ENCODE data around the gene CITED4. TPM values are rescaled to one million over a fixed set of nuclear protein-coding genes. Genes with fewer than 3 reads are reported as not detected.

CITED4 gene
- total and polyA plus RNA-seq, 9 of the 15 experiments (the other 6 are each of a cell fraction or from before 2014, with no cell fraction given): 0.11 to 1.2 (median 0.17) TPM; not detected in 2

- no peak for TF ChIP-seq THRB (CRISPR knock-in tag; conservative IDR thresholded peaks at IDR 0.05)
- TF ChIP-seq PRPF4 (IDR thresholded peaks at IDR 0.05; ENCODE audit: insufficient read depth, low read depth, low read length, poor library complexity, severe bottlenecking): no peak
Observed at GRCh38 chr1:40840526-40841323, 21.4 kb downstream of the CITED4 start (continued).

- H3K27me3 ChIP-seq (ENCODE audit: control insufficient read depth in 2 of 2, insufficient read depth in 2 of 2, low read length in 2 of 2): no peaks in the 10 kb centered on the region
Observed at GRCh38 chr1:40839943-40840335, 22.2 kb downstream of the CITED4 start.

More at GRCh38 chr1:40839943-40840335, 22.2 kb downstream of the CITED4 start:
- intact Hi-C loops (cut with micrococcal nuclease) (loop anchor here (1.0 kb wide), 1 partner anchor 19 kb away; no protein-coding TSS in a partner anchor), in situ Hi-C loops (cut with MboI) (loop anchor here (5.0 kb wide), 2 partner anchors 58 to 213 kb away; partner anchors contain the start of gene KCNQ4)
- DNase-seq (ENCODE audit: extremely low read depth in 1 of 4, low spot score in 3 of 4) (no peak), FAIRE-seq (no peak), ATAC-seq (0 out of 3 replicates have a peak, but pooled peaks have one; percentile 9)
- no peaks in the 10 kb centered on the region for H4K20me1 ChIP-seq (replicated peaks; ENCODE audit: control insufficient read depth, insufficient read depth, low read length)
- TF ChIP-seq ZC3H4 (CRISPR knock-in tag; IDR thresholded peaks at IDR 0.05; ENCODE audit: borderline replicate concordance) (0 out of 2 replicates have a peak, but pooled peaks have one; percentile 38), CBX1 (IDR thresholded peaks at IDR 0.05; ENCODE audit: low read depth) (no peak)
- H3K9ac ChIP-seq (ENCODE audit: insufficient read depth in 1 of 2, low read depth in 2 of 2, low read length in 2 of 2): peak overlapping the region; percentile 10 to 79
- H3K79me2 ChIP-seq (ENCODE audit: control insufficient read depth, insufficient read depth, low read length): no peaks in the 10 kb centered on the region
- H3K4me1 ChIP-seq (replicated peaks in 1 of 2; ENCODE audit: control insufficient read depth in 2 of 2, insufficient read depth in 2 of 2, low read length in 2 of 2): peaks cover 47 to 49% of the 10 kb centered on the region in 2 experiments
- H3K4me2 ChIP-seq (ENCODE audit: insufficient read depth, low read length): peak overlapping the region; percentile 60
- BruUV-seq (replicated peaks): no TSS peak
- CTCF ChIA-PET (ENCODE audit: low intra/inter-chr PET ratio): interaction anchor here (1.2 kb wide), 1 partner anchor 66 kb away, joined by 4 read pairs; no protein-coding TSS in a partner anchor
- H3K4me3 ChIP-seq: no peak overlapping the region
- WGBS (ENCODE audit: insufficient coverage, low coverage, missing lambda C conversion rate): 92% methylated on average over 5 of the region's 5 CpGs
- H3K9me3 ChIP-seq (replicated peaks; ENCODE audit: control insufficient read depth, insufficient read depth, low read depth, low read length): no peaks in the 10 kb centered on the region; the same call in 1 of the 2 replicates
- H3K27ac ChIP-seq (ENCODE audit: extremely low read depth, low read depth, low read length): peak overlapping the region; percentile 60
- peak overlapping the region; percentile 41 for H2AFZ ChIP-seq (ENCODE audit: low read depth, low read length)
- H3K9me1 ChIP-seq (ENCODE audit: control insufficient read depth, insufficient read depth, low read length): no peaks in the 10 kb centered on the region
- no peaks in the 10 kb centered on the region; the same call in 2 of the 3 replicates for H3K36me3 ChIP-seq (ENCODE audit: control insufficient read depth, insufficient read depth, low read length)
- POLR2A ChIA-PET: interaction anchor here (0.6 to 0.7 kb wide), 2 partner anchors 10 to 101 kb away, joined by 3 to 4 read pairs; no protein-coding TSS in a partner anchor

Data from K562 (cell line).